H1 (cell line): ENCODE results near the gene ABHD8. TPM values are rescaled to one million over a fixed set of nuclear protein-coding genes. Genes with fewer than 3 reads are reported as not detected.

Source experiments
- CTCF ChIA-PET: fragments of 300-600 bp; sonication (Branson Sonifier 250); formaldehyde crosslinking; loops from one replicate; lab custom pipeline; 2021; ENCODE audit not compliant: partially characterized antibody; lab: Charles Lee
- POLR2A ChIA-PET: fragments of 300-600 bp; sonication (Branson Sonifier 250); formaldehyde crosslinking; loops from one replicate; lab custom pipeline; 2021; ENCODE audit warnings: inconsistent platforms; ENCODE audit not compliant: partially characterized antibody; lab: Charles Lee
- DNase-seq, 2 experiments: peaks; one replicate each; pipeline versions ENCODE4 v3.0.0 to v3.0.0-alpha.2; 2010 to 2022; ENCODE audit warnings: low spot score in 2 of 2, low read depth in 1 of 2, mixed read lengths in 1 of 2
- FAIRE-seq: peaks from 2 replicates; lab custom pipeline; 2011; peaks lifted over from hg19 to GRCh38; lab: Jason Lieb, UNC
- H2AFZ ChIP-seq: 2 replicates; pipeline ENCODE4 v1.8.1; 2012; ENCODE audit warnings: low read length, inconsistent platforms
- H2AK5ac ChIP-seq: 2 replicates; pipeline ENCODE4 v1.6.1; 2013; ENCODE audit warnings: low read depth, low read length
- H2BK120ac ChIP-seq: replicated peaks from 2 replicates; pipeline ENCODE3; 2013; ENCODE audit warnings: low read depth, low read length, inconsistent platforms
- H2BK12ac ChIP-seq: 2 replicates; pipeline ENCODE4 v1.6.1; 2013; ENCODE audit warnings: low read depth, low read length
- H2BK15ac ChIP-seq: 2 replicates; pipeline ENCODE4 v1.6.1; 2013; ENCODE audit warnings: low read length
- H2BK20ac ChIP-seq: 2 replicates; pipeline ENCODE4 v1.6.1; 2013; ENCODE audit warnings: low read length
- H2BK5ac ChIP-seq: 2 replicates; pipeline ENCODE4 v1.6.1; 2013; ENCODE audit warnings: low read depth, low read length
- H3K14ac ChIP-seq: 2 replicates; pipeline ENCODE4 v1.6.1; 2013; ENCODE audit warnings: inconsistent platforms; ENCODE audit not compliant: insufficient read length
- H3K18ac ChIP-seq: 2 replicates; pipeline ENCODE4 v1.6.1; 2013; ENCODE audit warnings: low read length; ENCODE audit errors: extremely low read depth
- H3K23ac ChIP-seq: 2 replicates; pipeline ENCODE4 v1.6.1; 2013; ENCODE audit warnings: inconsistent platforms; ENCODE audit not compliant: insufficient read length
- H3K23me2 ChIP-seq: 2 replicates; pipeline ENCODE4 v1.6.1; 2013; ENCODE audit warnings: low read depth, low read length
- H3K27ac ChIP-seq: 2 replicates; pipeline ENCODE4 v1.6.1; 2011; ENCODE audit warnings: low read depth, low read length, inconsistent platforms
- H3K27me3 ChIP-seq, 4 experiments: replicated peaks in 1 of 4; 1 replicate in 1 of 4; 2 replicates in 3 of 4; pipeline versions ENCODE4 v1.6.1 to v1.8.1; 2011 to 2013; ENCODE audit warnings: low read length in 3 of 4, mild to moderate bottlenecking in 3 of 4, inconsistent platforms in 2 of 4, mixed read lengths in 2 of 4, moderate library complexity in 1 of 4; ENCODE audit not compliant: control insufficient read depth in 3 of 4, insufficient read depth in 3 of 4; ENCODE audit errors: extremely low read depth in 1 of 4
- H3K36me3 ChIP-seq, 4 experiments: 2 replicates each; pipeline versions ENCODE4 v1.6.1 to v1.8.1; 2011 to 2013; ENCODE audit warnings: mild to moderate bottlenecking in 4 of 4, low read length in 3 of 4, moderate library complexity in 2 of 4, control low read depth in 1 of 4, inconsistent platforms in 1 of 4; ENCODE audit not compliant: insufficient read depth in 4 of 4, control insufficient read depth in 2 of 4
- H3K4ac ChIP-seq: replicated peaks from 2 replicates; pipeline ENCODE3; 2013; ENCODE audit warnings: low read length, low read depth, mixed read lengths, inconsistent platforms; ENCODE audit not compliant: insufficient read length
- H3K4me1 ChIP-seq, 4 experiments: replicated peaks in 1 of 4; 1 replicate in 1 of 4; 2 replicates in 3 of 4; pipeline versions ENCODE4 v1.6.1 to v1.8.1; 2011 to 2013; ENCODE audit warnings: low read length in 3 of 4, inconsistent platforms in 2 of 4, mixed read lengths in 1 of 4; ENCODE audit not compliant: insufficient read depth in 4 of 4, control insufficient read depth in 3 of 4
- H3K4me2 ChIP-seq, 2 experiments: 2 replicates each; pipeline versions ENCODE4 v1.6.1 to v1.8.1; 2011 to 2013; ENCODE audit warnings: low read depth in 2 of 2, low read length in 2 of 2, control low read depth in 1 of 2, inconsistent platforms in 1 of 2, mild to moderate bottlenecking in 1 of 2; ENCODE audit not compliant: insufficient read depth in 1 of 2
- H3K4me3 ChIP-seq, 4 experiments: fragments of 200-600, 300-600 bp in 1 of 4; sonication (generic), shearing (Covaris generic), sonication (Bioruptor Twin) in 1 of 4; 2 replicates each; pipeline versions ENCODE4 v1.5.1 to v1.8.1; 2011 to 2016; ENCODE audit warnings: low read length in 4 of 4, low read depth in 3 of 4, control low read depth in 2 of 4, inconsistent platforms in 2 of 4, mild to moderate bottlenecking in 2 of 4, mixed read lengths in 1 of 4, moderate library complexity in 1 of 4; ENCODE audit not compliant: insufficient read depth in 2 of 4; ENCODE audit errors: extremely low read depth in 1 of 4
- H3K56ac ChIP-seq: replicated peaks from 2 replicates; pipeline ENCODE3; 2013; ENCODE audit warnings: low read depth, mild to moderate bottlenecking, mixed read lengths, low read length, inconsistent platforms; ENCODE audit not compliant: insufficient read length
- H3K79me1 ChIP-seq: 2 replicates; pipeline ENCODE4 v1.6.1; 2013; ENCODE audit warnings: low read depth, low read length, control low read depth
- H3K79me2 ChIP-seq, 2 experiments: 2 replicates each; pipeline versions ENCODE4 v1.6.1 to v1.8.1; 2012 to 2013; ENCODE audit warnings: low read length in 2 of 2, mild to moderate bottlenecking in 2 of 2, inconsistent platforms in 1 of 2; ENCODE audit not compliant: insufficient read depth in 2 of 2, control insufficient read depth in 1 of 2
- H3K9ac ChIP-seq, 4 experiments: replicated peaks in 1 of 4; 1 replicate in 1 of 4; 2 replicates in 3 of 4; pipeline versions ENCODE4 v1.6.1 to v1.8.1; 2011 to 2013; ENCODE audit warnings: low read depth in 3 of 4, low read length in 3 of 4, control low read depth in 2 of 4, mild to moderate bottlenecking in 2 of 4, moderate library complexity in 2 of 4, inconsistent platforms in 1 of 4; ENCODE audit errors: extremely low read depth in 1 of 4
- H3K9me3 ChIP-seq, 2 experiments: 2 replicates each; pipeline versions ENCODE4 v1.6.1 to v1.8.1; 2012 to 2013; ENCODE audit warnings: mild to moderate bottlenecking in 2 of 2, moderate library complexity in 2 of 2, control low read depth in 1 of 2, inconsistent platforms in 1 of 2, low read depth in 1 of 2, low read length in 1 of 2, mixed read lengths in 1 of 2; ENCODE audit not compliant: insufficient read depth in 2 of 2
- H4K20me1 ChIP-seq, 2 experiments: replicated peaks in 1 of 2; 2 replicates each; pipeline versions ENCODE3 to v1.8.1; 2011 to 2013; ENCODE audit warnings: inconsistent platforms in 2 of 2, low read length in 2 of 2, mild to moderate bottlenecking in 1 of 2; ENCODE audit not compliant: insufficient read depth in 2 of 2, control insufficient read depth in 1 of 2
- H4K5ac ChIP-seq: 2 replicates; pipeline ENCODE4 v1.6.1; 2013; ENCODE audit warnings: low read length, low read depth, mixed read lengths, inconsistent platforms; ENCODE audit not compliant: insufficient read length
- H4K8ac ChIP-seq: 2 replicates; pipeline ENCODE4 v1.8.0; 2013; ENCODE audit warnings: mild to moderate bottlenecking, moderate library complexity, low read length, inconsistent platforms; ENCODE audit not compliant: insufficient read depth; ENCODE audit errors: extremely low read depth
- H4K91ac ChIP-seq: replicated peaks from 2 replicates; pipeline ENCODE3; 2013; ENCODE audit warnings: low read length, mixed read lengths, inconsistent platforms; ENCODE audit not compliant: insufficient read length
- GTF2F1 ChIP-seq: IDR thresholded peaks from 2 replicates; pipeline ENCODE4 v1.6.1; 2012; ENCODE audit warnings: low read depth, low read length, improper control_type of control experiment, borderline replicate concordance
- RAD21 ChIP-seq, 2 experiments: IDR thresholded peaks in 1 of 2; conservative IDR thresholded peaks in 1 of 2; 2 replicates each; pipeline ENCODE4 v1.6.1; 2011; ENCODE audit warnings: low read depth in 2 of 2, low read length in 2 of 2, improper control_type of control experiment in 1 of 2, inconsistent platforms in 1 of 2, mild to moderate bottlenecking in 1 of 2, moderate library complexity in 1 of 2
- WGBS, 2 experiments: shearing (Covaris generic) in 1 of 2; methylation state at CpG; one replicate each; pipeline versions ENCODE4 v1.1.6 to v1.1.7; 2013 to 2015; ENCODE audit warnings: low lambda C conversion rate in 2 of 2, mixed read lengths in 2 of 2, inconsistent platforms in 1 of 2, low coverage in 1 of 2, missing lambda C conversion rate in 1 of 2; ENCODE audit not compliant: insufficient replicate concordance in 2 of 2, insufficient coverage in 1 of 2, insufficient read length in 1 of 2; ENCODE audit errors: extremely low coverage in 1 of 2, missing lambda C conversion rate in 1 of 2; 5-methylcytosine and 5-hydroxymethylcytosine counted together
- polyA plus RNA-seq, 7 experiments: library from polyadenylated mRNA; depleted of rRNA in 3 of 7; stranded (reverse) in 5 of 7; unstranded in 2 of 7; fragments of >200 nt in 5 of 7; fragments of 200-250 nt in 2 of 7; gene quantifications; 1 replicate in 5 of 7; 2 replicates in 1 of 7; 4 replicates in 1 of 7; pipeline versions ENCODE4 v1.2.1 to v1.2.3, GENCODE V29; 2011 to 2013; ENCODE audit warnings: missing spikeins in 2 of 7, mixed read lengths in 2 of 7
- total RNA-seq: library from RNA; stranded (reverse); fragmentation: NEBNext Ultra II Directional; extraction: Animal tissue kit (Norgen Biotek cat#: 25700); gene quantifications from 2 replicates; pipeline ENCODE4 v1.2.1, GENCODE V29; 2021

Gene ABHD8
- total and polyA plus RNA-seq, 2 of the 8 experiments (the other 6 are each of a cell fraction or from before 2014, with no cell fraction given): 11.3 to 18.7 TPM

GRCh38 chr19:17293605-17294004, 9.6 kb downstream of the ABHD8 start:
- no peak overlapping the region for H3K27ac ChIP-seq
- no peak overlapping the region for H2BK15ac ChIP-seq
- H3K9ac ChIP-seq: no peak overlapping the region
- H3K23me2 ChIP-seq: peaks cover 5% of the 10 kb centered on the region; the same call in 1 of the 2 replicates
- H3K27me3 ChIP-seq: no peaks in the 10 kb centered on the region
- H3K14ac ChIP-seq: no peak overlapping the region
- no peak overlapping the region for H2BK20ac ChIP-seq
- H3K18ac ChIP-seq: no peak overlapping the region
- H3K4me3 ChIP-seq: peak overlapping the region in 1 of 4 experiments; percentile 67; a peak in 2 of 8 replicates
- H3K9me3 ChIP-seq: peaks cover 0 to 3% of the 10 kb centered on the region in 2 experiments; a peak in 1 of 4 replicates
- ChIA-PET POLR2A (interaction anchor here (0.8 to 4.8 kb wide), 11 partner anchors 12 to 100 kb away, joined by 3 to 67 read pairs (median 5); partner anchors contain the start of genes ABHD8, ANO8, BABAM1 and DDA1), CTCF (interaction anchor here (0.7 to 2.5 kb wide), 7 partner anchors 11 to 93 kb away, joined by 3 to 29 read pairs (median 6); partner anchors contain the start of genes ABHD8, ANKLE1, DDA1 and MRPL34)
- TF ChIP-seq GTF2F1 (no peak), RAD21 (IDR thresholded peaks at IDR 0.05 in 1 of 2, conservative IDR thresholded peaks at IDR 0.05 in 1 of 2; ENCODE audit: low read depth in 2 of 2, low read length in 2 of 2) (no peak)
- H2BK120ac ChIP-seq: no peak overlapping the region
- peak overlapping the region; percentile 37 to 49 for H3K4me2 ChIP-seq
- peaks cover 0 to 5% (median 4%) of the 10 kb centered on the region in 4 experiments; a peak in 5 of 7 replicates for H3K4me1 ChIP-seq
- peaks cover 0 to 8% of the 10 kb centered on the region in 2 experiments for H4K20me1 ChIP-seq
- FAIRE-seq: no peak
- H2BK5ac ChIP-seq: no peak overlapping the region
- DNase-seq: no peak
- no peak overlapping the region for H4K91ac ChIP-seq
- H3K4ac ChIP-seq: no peak overlapping the region
- H4K5ac ChIP-seq: no peak overlapping the region
- H3K79me2 ChIP-seq: peaks cover 0 to 6% of the 10 kb centered on the region in 2 experiments; a peak in 1 of 4 replicates
- no peak overlapping the region for H2BK12ac ChIP-seq
- no peak overlapping the region for H3K23ac ChIP-seq
- peaks cover 0 to 13% (median 6%) of the 10 kb centered on the region in 4 experiments; a peak in 4 of 8 replicates for H3K36me3 ChIP-seq
- no peak overlapping the region for H2AK5ac ChIP-seq
- peaks cover 7% of the 10 kb centered on the region for H3K79me1 ChIP-seq
- no peak overlapping the region for H4K8ac ChIP-seq
- H2AFZ ChIP-seq: no peak overlapping the region
- 90% methylated on average over 14 of the region's 14 CpGs; no CpG with 5 or more reads in 1 of the 2 experiments for WGBS, 2 experiments
- H3K56ac ChIP-seq: no peak overlapping the region
